Tibial nerve (tissue), 4 donors: ENCODE measurements around the gene TJP2.

ENCODE experiments used
- CTCF ChIP-seq, 5 experiments: fragments of 200-600 bp in 3 of 5; fragments of 450-650 bp in 2 of 5; sonication (generic) in 3 of 5; IDR thresholded peaks; one replicate each; pipeline ENCODE4 v1.5.1; 2016 to 2019; ENCODE audit warnings: antibody characterized with exemption in 5 of 5, mild to moderate bottlenecking in 3 of 5, moderate library complexity in 2 of 5
- EP300 ChIP-seq, 2 donors: sonication (generic); formaldehyde crosslinking; IDR thresholded peaks; one replicate each; pipeline ENCODE4 v1.6.1; 2017; ENCODE audit warnings: antibody characterized with exemption in 2 of 2, mild to moderate bottlenecking in 1 of 2
- POLR2A ChIP-seq, 2 donors: fragments of 450-650 bp; IDR thresholded peaks; one replicate each; pipeline ENCODE4 v1.6.1; 2017; ENCODE audit warnings: antibody characterized with exemption in 2 of 2, mild to moderate bottlenecking in 2 of 2, moderate library complexity in 2 of 2

DNA sequence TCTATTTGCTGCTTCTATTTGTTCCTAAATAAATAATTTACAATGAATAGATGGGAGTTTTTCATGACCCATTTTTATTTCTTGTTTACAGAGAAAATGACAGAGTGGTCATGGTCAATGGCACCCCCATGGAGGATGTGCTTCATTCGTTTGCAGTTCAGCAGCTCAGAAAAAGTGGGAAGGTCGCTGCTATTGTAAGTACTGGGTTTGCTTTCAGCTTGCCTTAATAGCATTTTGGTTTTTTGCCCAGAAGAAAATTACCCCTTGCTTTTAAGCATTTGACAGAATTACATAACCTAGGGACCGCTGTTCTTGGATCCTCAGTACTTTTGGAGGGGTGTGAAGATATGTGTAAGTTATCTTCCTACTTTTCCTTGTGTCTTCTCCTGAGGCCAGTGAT lies 44.1 kb downstream of the TJP2 start:
- TF ChIP-seq CTCF (IDR thresholded peaks at IDR 0.05) (no peak), EP300 (IDR thresholded peaks at IDR 0.05) (no peak), POLR2A (IDR thresholded peaks at IDR 0.05) (no peak)
